ENCODE results near the gene WEE2.
"Not testable (repeated sequence)": the region's sequence is repeated elsewhere in the genome, so short reads cannot be mapped to it uniquely, and the experiment has no call there.

WEE2 gene

DNA sequence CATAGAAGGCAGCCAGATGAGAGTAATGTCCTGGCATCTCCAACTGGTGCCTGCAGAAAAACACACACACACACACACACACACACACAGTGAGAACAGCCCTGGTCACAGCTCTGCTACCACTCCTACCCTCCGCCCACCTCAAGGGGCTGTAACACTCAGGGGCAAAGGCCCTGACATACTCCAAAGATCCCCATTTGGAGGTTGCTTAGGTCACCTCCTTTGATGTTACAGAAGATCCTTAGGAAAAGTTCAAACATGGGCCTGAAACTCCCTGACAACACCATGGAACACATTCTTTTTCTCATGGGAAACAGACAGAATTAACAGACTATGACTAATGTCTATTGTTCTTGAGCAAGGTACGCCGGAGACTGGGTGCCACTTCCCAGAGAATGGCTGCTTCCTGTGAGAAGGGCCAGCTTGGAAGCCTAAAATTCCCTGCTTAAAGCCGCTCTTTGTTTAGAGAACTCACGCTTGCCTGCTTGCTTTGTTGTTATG lies 33.9 kb upstream of the WEE2 start:
- peaks cover 13% of the 10 kb centered on the region; the same call in 1 of the 2 replicates for H3K4me1 ChIP-seq (ENCODE audit: insufficient read depth, low read length)
- 71% methylated on average over 5 of the region's 5 CpGs for WGBS
- peak overlapping the region; percentile 75 for H3K27ac ChIP-seq (ENCODE audit: low read depth, low read length)
- H3K27me3 ChIP-seq (ENCODE audit: insufficient read depth, low read length) = no peaks in the 10 kb centered on the region
- peaks cover 21% of the 10 kb centered on the region for H3K36me3 ChIP-seq (ENCODE audit: insufficient read depth, low read length)
- no peak overlapping the region; the same call in 1 of the 2 replicates for H3K4me3 ChIP-seq (ENCODE audit: low read length)
- H3K9ac ChIP-seq (ENCODE audit: low read depth, low read length) = peak overlapping the region; percentile 48; the same call in 1 of the 2 replicates
- peaks cover 5% of the 10 kb centered on the region; the same call in 1 of the 2 replicates for H3K9me3 ChIP-seq (ENCODE audit: insufficient read depth, low read depth, low read length)

DNA sequence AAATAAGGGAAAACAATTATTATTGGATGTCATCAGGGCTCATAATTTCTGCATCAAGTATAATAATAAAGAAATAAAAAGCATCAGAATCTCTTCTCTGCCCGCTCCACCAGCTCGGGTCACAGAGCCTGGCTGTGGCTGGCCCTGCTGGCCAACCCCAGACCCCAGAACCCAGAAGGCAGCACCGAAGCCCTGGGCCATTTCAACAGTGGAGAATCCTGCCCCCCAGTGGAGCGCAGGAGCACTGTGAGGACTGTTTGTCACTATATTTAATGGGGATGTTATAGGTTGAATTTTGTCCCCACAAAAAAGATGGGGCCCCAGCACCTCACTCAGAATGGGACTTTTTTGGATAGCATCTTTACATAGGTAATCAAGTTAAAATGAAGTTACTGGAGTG lies 33.5 kb upstream of the WEE2 start:
- Histone ChIP-seq H3K27me3 (ENCODE audit: insufficient read depth, low read length) (no peaks in the 10 kb centered on the region), H3K4me1 (ENCODE audit: insufficient read depth, low read length) (peaks cover 13% of the 10 kb centered on the region; the same call in 1 of the 2 replicates), H3K9me3 (ENCODE audit: insufficient read depth, low read depth, low read length) (peaks cover 5% of the 10 kb centered on the region; the same call in 1 of the 2 replicates), H3K36me3 (ENCODE audit: insufficient read depth, low read length) (peaks cover 21% of the 10 kb centered on the region), H3K9ac (ENCODE audit: low read depth, low read length) (peak overlapping the region; percentile 48; the same call in 1 of the 2 replicates), H3K4me3 (ENCODE audit: low read length) (no peak overlapping the region; the same call in 1 of the 2 replicates), H3K27ac (ENCODE audit: low read depth, low read length) (peak overlapping the region; percentile 75)
- WGBS = 40% methylated on average over 4 of the region's 4 CpGs

DNA sequence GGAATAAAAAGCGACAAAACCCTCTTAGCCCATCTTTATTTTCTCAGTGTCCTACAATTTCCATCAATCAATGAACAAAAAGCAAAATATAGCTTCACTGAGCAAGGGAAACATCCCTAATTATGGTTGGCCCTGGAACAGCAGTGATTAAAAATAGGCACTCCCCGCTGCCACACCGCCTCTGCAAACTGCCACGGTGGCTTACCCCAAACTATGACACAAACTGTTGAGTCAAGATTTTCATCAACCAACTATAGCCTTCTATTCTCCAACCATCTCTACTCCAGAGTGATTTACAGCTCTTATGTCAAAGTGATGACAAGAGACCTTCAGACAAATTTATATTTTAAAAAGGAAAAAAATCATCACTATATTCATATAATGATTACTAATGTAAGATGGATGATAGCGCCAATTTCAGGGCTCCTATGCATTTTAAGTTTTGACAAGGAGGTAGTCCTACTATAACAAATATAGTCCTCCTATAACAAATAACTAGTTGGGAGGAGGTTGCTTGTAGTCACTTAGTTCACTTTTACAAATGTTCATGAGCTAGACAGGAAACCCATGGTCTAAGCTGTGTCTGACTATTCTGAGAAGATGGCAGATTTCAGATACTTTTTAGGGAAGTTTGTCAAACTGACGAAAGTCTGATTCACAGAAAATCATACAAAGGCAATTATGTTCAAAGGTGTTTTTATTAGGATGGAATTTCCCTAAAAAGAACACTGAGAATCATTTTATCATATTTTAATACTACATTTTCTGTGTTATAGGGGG lies 32.5 kb upstream of the WEE2 start:
- H3K9ac ChIP-seq (ENCODE audit: low read depth, low read length) = no peak overlapping the region
- H3K27me3 ChIP-seq (ENCODE audit: insufficient read depth, low read length) = no peaks in the 10 kb centered on the region
- H3K36me3 ChIP-seq (ENCODE audit: insufficient read depth, low read length) = peaks cover 15% of the 10 kb centered on the region
- no peak overlapping the region for H3K4me3 ChIP-seq (ENCODE audit: low read length)
- H3K4me1 ChIP-seq (ENCODE audit: insufficient read depth, low read length) = peaks cover 13% of the 10 kb centered on the region; the same call in 1 of the 2 replicates
- H3K27ac ChIP-seq (ENCODE audit: low read depth, low read length) = no peak overlapping the region
- WGBS = 93% methylated on average over 4 of the region's 6 CpGs
- H3K9me3 ChIP-seq (ENCODE audit: insufficient read depth, low read depth, low read length) = peaks cover 5% of the 10 kb centered on the region; the same call in 1 of the 2 replicates

DNA sequence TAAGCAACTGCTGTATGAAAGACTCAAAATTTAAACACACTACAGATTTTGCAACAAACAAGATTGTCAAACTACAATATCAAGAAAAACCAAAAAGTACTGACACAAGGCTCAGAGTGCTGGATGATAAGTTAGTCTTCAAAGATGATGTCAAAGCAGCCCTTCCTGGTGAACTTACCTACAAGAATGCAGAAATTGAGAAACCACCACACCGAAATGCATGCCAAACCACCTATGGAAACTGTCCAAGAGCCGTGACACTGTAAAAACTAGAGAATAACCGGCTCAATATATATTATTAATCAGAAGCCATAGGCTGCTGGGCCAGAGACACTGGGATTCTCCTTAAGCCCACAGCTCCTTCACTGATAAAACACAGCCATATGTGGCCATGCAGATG lies 31.5 kb upstream of the WEE2 start:
- no peak overlapping the region for H3K4me3 ChIP-seq (ENCODE audit: low read length)
- WGBS = 99% methylated on average over 3 of the region's 3 CpGs
- no peaks in the 10 kb centered on the region for H3K27me3 ChIP-seq (ENCODE audit: insufficient read depth, low read length)
- peaks cover 5% of the 10 kb centered on the region; the same call in 1 of the 2 replicates for H3K9me3 ChIP-seq (ENCODE audit: insufficient read depth, low read depth, low read length)
- H3K9ac ChIP-seq (ENCODE audit: low read depth, low read length) = no peak overlapping the region
- no peak overlapping the region for H3K27ac ChIP-seq (ENCODE audit: low read depth, low read length)
- H3K36me3 ChIP-seq (ENCODE audit: insufficient read depth, low read length) = peaks cover 8% of the 10 kb centered on the region; the same call in 1 of the 2 replicates
- peaks cover 13% of the 10 kb centered on the region; the same call in 1 of the 2 replicates for H3K4me1 ChIP-seq (ENCODE audit: insufficient read depth, low read length)

GRCh38 chr7:141679014-141679413 lies 29.1 kb upstream of the WEE2 start:
- no peaks in the 10 kb centered on the region for H3K27me3 ChIP-seq (ENCODE audit: insufficient read depth, low read length)
- H3K27ac ChIP-seq (ENCODE audit: low read depth, low read length) = no peak overlapping the region
- no peak overlapping the region for H3K9ac ChIP-seq (ENCODE audit: low read depth, low read length)
- no peaks in the 10 kb centered on the region for H3K9me3 ChIP-seq (ENCODE audit: insufficient read depth, low read depth, low read length)
- peaks cover 13% of the 10 kb centered on the region for H3K36me3 ChIP-seq (ENCODE audit: insufficient read depth, low read length)
- no peak overlapping the region for H3K4me3 ChIP-seq (ENCODE audit: low read length)
- peaks cover 6% of the 10 kb centered on the region; the same call in 1 of the 2 replicates for H3K4me1 ChIP-seq (ENCODE audit: insufficient read depth, low read length)

GRCh38 chr7:141685285-141686023 lies 22.7 kb upstream of the WEE2 start:
- no peak overlapping the region for H3K4me3 ChIP-seq (ENCODE audit: low read length)
- H3K4me1 ChIP-seq (ENCODE audit: insufficient read depth, low read length) = no peaks in the 10 kb centered on the region; the same call in 1 of the 2 replicates
- 95% methylated on average over 27 of the region's 27 CpGs for WGBS
- H3K9me3 ChIP-seq (ENCODE audit: insufficient read depth, low read depth, low read length) = no peaks in the 10 kb centered on the region
- no peak overlapping the region for H3K27ac ChIP-seq (ENCODE audit: low read depth, low read length)
- H3K27me3 ChIP-seq (ENCODE audit: insufficient read depth, low read length) = no peaks in the 10 kb centered on the region
- H3K9ac ChIP-seq (ENCODE audit: low read depth, low read length) = no peak overlapping the region
- peaks cover 30% of the 10 kb centered on the region for H3K36me3 ChIP-seq (ENCODE audit: insufficient read depth, low read length)

- Histone ChIP-seq H3K4me1 (ENCODE audit: insufficient read depth, low read length) (no peaks in the 10 kb centered on the region; the same call in 1 of the 2 replicates), H3K36me3 (ENCODE audit: insufficient read depth, low read length) (peaks cover 30% of the 10 kb centered on the region), H3K27ac (ENCODE audit: low read depth, low read length) (no peak overlapping the region), H3K9me3 (ENCODE audit: insufficient read depth, low read depth, low read length) (no peaks in the 10 kb centered on the region), H3K27me3 (ENCODE audit: insufficient read depth, low read length) (no peaks in the 10 kb centered on the region), H3K9ac (ENCODE audit: low read depth, low read length) (no peak overlapping the region), H3K4me3 (ENCODE audit: low read length) (no peak overlapping the region)
- 94% methylated on average over 3 of the region's 3 CpGs for WGBS
Observed at GRCh38 chr7:141686074-141686473, 22.1 kb upstream of the WEE2 start.

DNA sequence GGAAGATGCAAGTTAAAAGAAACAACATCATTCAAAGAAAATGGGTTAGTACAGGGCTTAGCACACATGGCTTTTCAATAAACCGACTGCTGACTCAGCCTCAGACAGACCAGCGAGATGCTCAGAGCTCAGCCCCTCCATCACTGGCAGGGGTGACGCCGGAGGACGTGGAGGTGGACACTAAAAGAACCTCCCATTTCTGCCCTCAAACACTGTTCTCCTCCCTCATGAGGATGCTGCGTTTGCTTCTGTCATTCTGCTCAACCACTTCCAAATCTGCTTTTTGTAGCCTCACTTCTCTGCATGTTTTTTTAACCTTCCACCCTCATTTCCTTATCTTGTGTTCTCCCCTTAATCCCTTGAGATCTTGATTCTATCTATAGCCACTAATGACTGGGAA lies 21.5 kb upstream of the WEE2 start:
- WGBS = 93% methylated on average over 6 of the region's 6 CpGs
- H3K27me3 ChIP-seq (ENCODE audit: insufficient read depth, low read length) = no peaks in the 10 kb centered on the region
- no peaks in the 10 kb centered on the region for H3K9me3 ChIP-seq (ENCODE audit: insufficient read depth, low read depth, low read length)
- no peak overlapping the region for H3K4me3 ChIP-seq (ENCODE audit: low read length)
- H3K36me3 ChIP-seq (ENCODE audit: insufficient read depth, low read length) = peaks cover 30% of the 10 kb centered on the region
- H3K27ac ChIP-seq (ENCODE audit: low read depth, low read length) = no peak overlapping the region
- peaks cover 3% of the 10 kb centered on the region; the same call in 1 of the 2 replicates for H3K4me1 ChIP-seq (ENCODE audit: insufficient read depth, low read length)
- no peak overlapping the region for H3K9ac ChIP-seq (ENCODE audit: low read depth, low read length)

- over 99% methylated on average over 4 of the region's 5 CpGs for WGBS
- Histone ChIP-seq H3K9ac (ENCODE audit: low read depth, low read length) (no peak overlapping the region), H3K27me3 (ENCODE audit: insufficient read depth, low read length) (no peaks in the 10 kb centered on the region), H3K36me3 (ENCODE audit: insufficient read depth, low read length) (peaks cover 23% of the 10 kb centered on the region), H3K9me3 (ENCODE audit: insufficient read depth, low read depth, low read length) (no peaks in the 10 kb centered on the region), H3K4me3 (ENCODE audit: low read length) (no peak overlapping the region), H3K27ac (ENCODE audit: low read depth, low read length) (no peak overlapping the region), H3K4me1 (ENCODE audit: insufficient read depth, low read length) (peaks cover 4% of the 10 kb centered on the region; the same call in 1 of the 2 replicates)
Observed at GRCh38 chr7:141688043-141688442, 20.1 kb upstream of the WEE2 start.

DNA sequence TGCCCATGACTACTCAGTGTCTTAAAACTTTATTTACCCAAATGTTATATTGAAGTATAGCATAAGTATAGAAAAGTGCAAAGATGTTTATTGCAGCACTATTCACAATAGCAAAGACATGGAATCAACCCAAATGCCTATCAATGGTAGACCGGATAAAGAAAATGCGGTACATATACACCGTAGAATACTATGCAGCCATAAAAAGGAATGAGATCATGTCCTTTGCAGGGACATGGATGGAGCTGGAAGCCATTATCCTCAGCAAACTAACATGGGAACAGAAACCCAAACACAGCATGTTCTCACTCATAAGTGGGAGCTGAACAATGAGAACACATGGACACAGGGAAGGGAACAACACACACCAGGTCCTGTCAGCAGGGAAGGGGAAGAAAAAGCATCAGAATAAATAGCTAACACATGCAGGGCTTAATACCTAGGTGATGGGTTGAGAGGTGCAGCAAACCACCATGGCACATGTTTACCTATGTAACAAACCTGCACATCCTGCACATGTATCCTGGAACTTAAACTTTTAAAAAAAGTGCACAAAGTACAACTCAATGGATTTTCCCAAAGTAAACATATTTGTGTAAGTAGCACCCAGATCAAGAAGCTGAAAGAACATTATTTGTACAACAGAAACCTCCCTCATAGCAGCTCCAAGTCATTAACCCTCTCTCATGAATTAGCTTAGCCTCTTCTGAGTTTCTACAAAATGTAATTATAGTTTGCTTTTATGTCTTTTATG lies 18.9 kb upstream of the WEE2 start:
- not testable (repeated sequence) for H3K4me3 ChIP-seq (ENCODE audit: low read length)
- peaks cover 14% of the 10 kb centered on the region for H3K36me3 ChIP-seq (ENCODE audit: insufficient read depth, low read length)
- WGBS = 96% methylated on average over 3 of the region's 3 CpGs

More for the DNA sequence above, 18.9 kb upstream of the WEE2 start:
- H3K9me3 ChIP-seq (ENCODE audit: insufficient read depth, low read depth, low read length); H3K27me3 ChIP-seq (ENCODE audit: insufficient read depth, low read length); H3K27ac ChIP-seq (ENCODE audit: low read depth, low read length); H3K4me1 ChIP-seq (ENCODE audit: insufficient read depth, low read length); H3K9ac ChIP-seq (ENCODE audit: low read depth, low read length): not testable (repeated sequence)

Measured in HUES64 (cell line).